ENCODE results near the gene BRDT. TPM values are rescaled to one million over a fixed set of nuclear protein-coding genes. Genes with fewer than 3 reads are reported as not detected.
A peak's percentile ranks its signal among the peaks of the same experiment; 100 is the strongest.

BRDT gene
- total RNA-seq (2014; rRNA removed; shearing (Covaris generic)): not detected in 2 replicates

DNA sequence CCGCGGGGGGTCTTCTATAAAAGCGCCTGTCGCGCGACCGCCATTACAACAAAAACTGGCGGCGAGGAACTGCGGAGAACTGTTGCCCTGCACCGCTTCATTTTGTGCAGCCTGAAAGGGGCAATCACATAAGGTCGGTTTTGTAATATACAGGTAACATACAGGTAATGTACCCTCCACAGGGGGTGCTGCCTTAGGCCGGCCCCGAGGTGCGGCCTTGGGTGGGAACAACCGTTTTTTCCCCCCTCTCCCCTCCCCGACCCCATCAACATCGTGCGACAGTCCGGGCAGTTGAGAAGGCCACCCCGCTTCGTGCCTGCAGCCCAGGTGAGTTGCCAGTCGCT, at the start of gene BRDT:
Gene BRDT, plus strand, starts transcription at position 46 of the 344 bp plus-strand sequence. CDS start 13,354 bp downstream, outside the sequence.
- Histone ChIP-seq H3K27ac (no peak within 1 kb of the TSS), H3K27me3 (replicated peaks) (no peaks in the 10 kb centered on the region)

DNA sequence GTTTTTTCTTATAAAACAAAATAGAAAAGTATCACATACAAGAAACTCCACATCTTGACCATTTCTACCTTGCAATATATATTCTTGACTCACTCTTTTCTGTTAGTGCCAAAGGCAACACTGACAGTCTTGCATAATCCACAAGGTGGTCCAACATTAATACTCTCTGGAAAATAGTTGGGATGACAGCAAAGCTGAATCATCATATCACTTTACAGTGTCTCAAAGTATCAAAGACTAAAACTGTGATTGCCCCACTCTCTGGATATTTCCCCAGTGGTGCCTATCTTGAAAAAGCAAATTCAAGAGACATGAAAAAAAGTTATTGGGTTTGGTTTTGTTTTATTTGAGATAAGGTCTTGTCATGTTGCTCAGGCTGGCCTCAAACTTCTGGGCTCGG, 48.6 kb upstream of the BRDT start:
- no peaks in the 10 kb centered on the region for H3K9me3 ChIP-seq (replicated peaks)
- H3K4me3 ChIP-seq: no peak overlapping the region
- no peaks in the 10 kb centered on the region for H3K27me3 ChIP-seq (replicated peaks)
- peaks cover 55% of the 10 kb centered on the region for H3K4me1 ChIP-seq (replicated peaks)
- no peaks in the 10 kb centered on the region for H3K36me3 ChIP-seq
- DNase-seq (ENCODE audit: low read depth in 1 of 2, low spot score in 2 of 2): peak in 1 of 2 experiments; percentile 72
- H3K27ac ChIP-seq: peak overlapping the region; percentile 20

More for the DNA sequence above, at the start of gene BRDT:
- no peak for DNase-seq (ENCODE audit: low read depth in 1 of 2, low spot score in 2 of 2)
- H3K4me1 ChIP-seq (replicated peaks): peaks cover 10% of the 10 kb centered on the region; the same call in 1 of the 2 replicates
- H3K9me3 ChIP-seq (replicated peaks): no peaks in the 10 kb centered on the region
- H3K36me3 ChIP-seq: no peaks in the 10 kb centered on the region
- no peak within 1 kb of the TSS for H3K4me3 ChIP-seq

DNA sequence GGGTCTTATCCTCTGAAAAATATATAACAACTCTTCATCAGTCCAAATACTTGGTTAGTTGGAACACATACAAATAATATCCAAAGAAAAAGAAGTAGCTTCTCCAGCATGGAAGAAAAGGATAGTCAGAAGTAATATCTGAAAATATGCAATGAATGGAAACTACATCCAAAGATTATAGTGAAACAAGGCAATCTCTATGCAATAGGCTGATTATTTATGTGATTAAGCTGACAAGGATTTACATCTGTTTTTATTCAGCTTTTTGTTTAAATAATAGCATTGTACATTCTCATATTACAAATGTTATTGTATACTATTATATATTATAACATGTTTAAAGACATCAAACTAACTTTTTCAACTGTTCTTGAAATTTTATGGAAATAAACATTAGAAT, 48.0 kb upstream of the BRDT start:
- no peak for DNase-seq (ENCODE audit: low read depth in 1 of 2, low spot score in 2 of 2)
- Histone ChIP-seq H3K27ac (peak overlapping the region; percentile 20), H3K4me1 (replicated peaks) (peaks cover 48% of the 10 kb centered on the region), H3K9me3 (replicated peaks) (no peaks in the 10 kb centered on the region), H3K36me3 (no peaks in the 10 kb centered on the region), H3K4me3 (no peak overlapping the region), H3K27me3 (replicated peaks) (no peaks in the 10 kb centered on the region)

DNA sequence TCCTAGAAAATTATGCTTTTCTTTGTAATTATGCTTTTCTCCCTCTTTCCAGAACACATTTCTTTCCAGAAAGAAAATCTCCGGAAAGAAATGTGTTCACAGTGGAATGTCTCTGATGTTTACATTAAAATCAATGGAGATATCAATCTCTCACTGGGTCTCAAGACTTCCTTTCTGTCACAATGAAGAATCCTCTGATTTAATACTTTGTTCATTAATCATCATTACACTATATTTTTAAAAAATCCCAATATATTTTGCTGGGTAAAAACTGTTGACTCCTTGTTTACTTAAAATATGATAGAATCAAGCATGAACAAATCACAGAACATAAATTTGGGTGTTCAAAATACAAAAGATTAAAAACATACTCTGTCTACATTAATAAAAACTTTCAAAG, 36.9 kb upstream of the BRDT start:
- DNase-seq (ENCODE audit: low read depth in 1 of 2, low spot score in 2 of 2): no peak
- Histone ChIP-seq H3K9me3 (replicated peaks) (no peaks in the 10 kb centered on the region), H3K27ac (no peak overlapping the region), H3K4me1 (replicated peaks) (0 out of 2 replicates have a peak, but pooled peaks cover 3% of the 10 kb centered on the region), H3K4me3 (no peak overlapping the region), H3K36me3 (no peaks in the 10 kb centered on the region), H3K27me3 (replicated peaks) (no peaks in the 10 kb centered on the region)

DNA sequence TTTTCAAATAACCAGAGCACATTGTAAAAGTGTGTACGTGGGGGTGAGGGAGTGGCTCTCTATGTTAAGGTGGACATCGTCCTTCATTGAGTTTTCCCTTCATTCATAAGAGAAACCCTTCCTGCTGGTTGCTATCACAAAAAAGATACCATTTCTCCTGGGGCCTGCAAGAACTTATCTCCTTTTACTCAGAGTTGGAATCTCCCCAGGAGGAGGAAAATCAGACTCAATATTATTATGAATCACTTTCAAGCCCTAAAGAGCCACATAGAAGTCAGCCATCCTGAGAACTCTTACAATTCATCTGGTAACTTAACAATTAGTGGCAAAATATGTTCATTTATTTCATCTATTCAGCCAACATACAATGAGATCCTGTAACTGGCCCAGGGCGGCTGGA, 36.2 kb upstream of the BRDT start:
- Histone ChIP-seq H3K4me1 (replicated peaks) (0 out of 2 replicates have a peak, but pooled peaks cover 3% of the 10 kb centered on the region), H3K27ac (no peak overlapping the region), H3K36me3 (no peaks in the 10 kb centered on the region), H3K4me3 (no peak overlapping the region), H3K9me3 (replicated peaks) (no peaks in the 10 kb centered on the region), H3K27me3 (replicated peaks) (no peaks in the 10 kb centered on the region)
- no peak for DNase-seq (ENCODE audit: low read depth in 1 of 2, low spot score in 2 of 2)

DNA sequence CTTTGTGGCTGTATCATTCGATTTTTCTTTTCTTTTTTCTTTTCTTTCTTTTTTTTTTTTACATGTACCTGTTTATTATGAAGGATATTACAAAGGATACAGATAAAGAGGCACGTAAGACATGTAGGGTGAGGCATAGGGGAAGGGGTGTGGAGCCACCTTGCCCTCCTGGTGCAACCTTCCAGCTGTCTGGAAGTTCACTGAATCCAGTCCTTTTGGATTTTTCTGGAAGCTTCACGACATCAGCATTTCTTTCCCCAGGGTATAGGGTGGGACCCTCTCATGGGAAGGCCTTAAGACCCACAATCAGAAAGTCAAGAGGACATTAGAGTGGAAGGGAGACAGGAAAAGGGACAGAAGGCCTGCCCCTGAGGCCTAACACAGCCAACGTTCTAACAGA, 33.2 kb upstream of the BRDT start:
- DNase-seq (ENCODE audit: low read depth in 1 of 2, low spot score in 2 of 2): no peak
- no peak overlapping the region for H3K27ac ChIP-seq
- H3K27me3 ChIP-seq (replicated peaks): no peaks in the 10 kb centered on the region
- no peak overlapping the region for H3K4me3 ChIP-seq
- H3K9me3 ChIP-seq (replicated peaks): no peaks in the 10 kb centered on the region
- no peaks in the 10 kb centered on the region for H3K4me1 ChIP-seq (replicated peaks)
- no peaks in the 10 kb centered on the region for H3K36me3 ChIP-seq

DNA sequence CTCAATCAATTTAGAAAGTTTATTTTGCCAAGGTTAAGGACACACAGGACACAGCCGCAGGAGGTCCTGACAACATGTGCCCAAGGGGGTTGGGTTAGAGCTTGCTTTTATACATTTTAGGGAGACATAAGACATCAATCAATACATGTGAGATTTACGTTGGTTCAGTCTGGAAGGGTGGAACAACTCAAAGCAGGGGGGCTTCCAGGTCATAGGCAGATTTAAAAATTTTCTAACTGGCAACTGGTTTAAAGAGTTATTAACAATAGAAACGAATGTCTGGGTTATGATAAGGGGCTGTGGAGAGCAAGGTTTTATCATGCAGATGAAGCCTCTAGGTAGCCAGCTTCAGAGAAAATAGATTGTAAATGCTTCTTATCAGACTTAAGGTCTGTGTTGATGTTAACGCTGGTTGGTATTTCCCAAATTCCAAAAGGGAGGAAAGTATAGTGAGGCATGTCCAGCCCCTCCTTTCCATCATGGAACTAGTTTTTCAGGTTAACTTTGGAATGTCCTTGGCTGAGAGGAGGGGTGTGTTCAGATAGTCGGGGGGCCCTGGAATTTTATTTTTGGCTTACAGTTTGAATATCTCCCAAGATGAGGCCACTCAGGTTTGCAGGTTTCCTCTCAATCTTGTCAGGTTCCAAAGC, 32.3 kb upstream of the BRDT start:
- Histone ChIP-seq H3K27me3 (replicated peaks) (no peaks in the 10 kb centered on the region), H3K36me3 (no peaks in the 10 kb centered on the region), H3K9me3 (replicated peaks) (no peaks in the 10 kb centered on the region), H3K4me3 (no peak overlapping the region), H3K27ac (no peak overlapping the region), H3K4me1 (replicated peaks) (no peaks in the 10 kb centered on the region)
- DNase-seq (ENCODE audit: low read depth in 1 of 2, low spot score in 2 of 2): no peak

DNA sequence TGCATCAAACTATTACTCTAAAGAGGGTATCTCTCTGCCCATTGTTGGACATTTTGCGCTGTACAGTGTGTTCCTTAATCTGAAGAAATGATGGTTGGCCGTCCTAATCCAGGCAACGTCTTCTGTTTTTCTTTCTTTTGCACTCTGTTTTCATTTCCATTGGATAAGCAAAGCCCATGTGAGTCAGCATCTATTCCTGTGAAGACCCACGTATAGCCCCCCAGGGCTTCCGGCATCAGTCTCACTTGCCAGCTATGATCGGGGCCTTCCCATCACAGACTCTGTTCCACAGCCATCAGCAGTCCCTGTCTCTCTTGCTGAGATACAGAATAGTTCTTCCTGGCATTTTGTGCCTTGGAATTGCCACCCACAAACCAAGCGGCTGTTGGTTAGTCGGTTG, 29.2 kb upstream of the BRDT start:
- DNase-seq (ENCODE audit: low read depth in 1 of 2, low spot score in 2 of 2): no peak
- H3K27me3 ChIP-seq (replicated peaks): no peaks in the 10 kb centered on the region

DNA sequence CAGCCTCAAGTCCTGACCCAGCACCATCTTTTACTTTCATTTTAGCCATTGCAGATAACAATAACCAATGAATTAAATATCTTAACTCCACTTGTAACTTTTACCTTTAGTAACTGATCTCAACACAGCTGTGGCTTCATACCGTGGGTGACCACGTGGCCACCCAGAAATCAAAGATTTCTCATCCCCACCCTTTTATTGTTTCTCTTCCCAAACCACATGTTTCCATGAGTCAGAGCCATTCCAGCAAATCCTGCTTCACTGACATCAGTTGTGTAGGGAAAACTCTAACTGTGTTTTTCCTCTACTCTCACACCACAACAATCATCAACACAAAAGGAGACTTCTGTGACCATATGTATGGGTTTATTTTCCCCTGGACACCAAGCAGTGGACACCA, 25.1 kb upstream of the BRDT start:
- Histone ChIP-seq H3K4me1 (replicated peaks) (peaks cover 15% of the 10 kb centered on the region), H3K27me3 (replicated peaks) (no peaks in the 10 kb centered on the region), H3K4me3 (no peak overlapping the region), H3K27ac (peak overlapping the region; percentile 74), H3K9me3 (replicated peaks) (no peaks in the 10 kb centered on the region), H3K36me3 (no peaks in the 10 kb centered on the region)
- peak; percentile 79 to 88 for DNase-seq (ENCODE audit: low read depth in 1 of 2, low spot score in 2 of 2)

More for the DNA sequence above, 29.2 kb upstream of the BRDT start:
- Histone ChIP-seq H3K36me3 (no peaks in the 10 kb centered on the region), H3K4me1 (replicated peaks) (peaks cover 15% of the 10 kb centered on the region), H3K4me3 (no peak overlapping the region), H3K27ac (no peak overlapping the region), H3K9me3 (replicated peaks) (no peaks in the 10 kb centered on the region)

DNA sequence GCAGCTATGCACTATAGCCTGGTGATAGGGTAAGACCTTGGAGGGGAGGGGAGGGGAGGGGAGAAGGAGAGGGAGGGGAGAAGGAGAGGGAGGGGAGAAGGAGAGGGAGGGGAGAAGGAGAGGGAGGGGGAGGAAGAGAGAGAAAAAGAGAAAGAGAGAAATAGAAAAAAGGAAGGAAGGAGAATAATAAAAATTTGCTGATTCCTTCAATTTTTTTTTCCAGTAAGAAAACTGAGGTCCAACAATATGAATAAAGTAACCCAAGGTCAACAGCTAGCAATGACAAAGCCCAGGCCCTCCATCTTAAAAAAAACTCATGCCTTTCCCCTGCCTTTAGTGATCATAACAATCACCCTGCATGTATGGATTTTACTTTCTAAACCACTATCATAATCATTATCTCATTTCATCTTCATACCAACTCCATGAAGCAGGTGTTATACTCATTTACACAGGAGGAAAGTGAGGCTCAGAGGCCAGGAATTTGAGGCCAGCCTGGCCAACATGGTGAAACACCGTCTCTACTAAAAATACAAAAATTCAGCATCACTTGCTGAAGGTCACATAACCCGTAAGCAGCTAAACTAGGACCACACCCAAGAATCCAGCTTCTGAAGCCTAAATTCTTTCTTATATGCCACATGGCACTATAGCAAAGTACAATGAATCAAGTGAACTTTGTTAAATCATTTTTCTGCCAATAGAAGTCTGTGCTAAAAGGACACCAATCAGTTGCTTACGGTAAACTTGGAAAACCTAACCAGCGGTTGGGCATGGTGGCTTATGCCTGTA, 23.4 kb upstream of the BRDT start:
- H3K9me3 ChIP-seq (replicated peaks): no peaks in the 10 kb centered on the region
- H3K4me3 ChIP-seq: no peak overlapping the region
- no peaks in the 10 kb centered on the region for H3K36me3 ChIP-seq
- peaks cover 15% of the 10 kb centered on the region for H3K4me1 ChIP-seq (replicated peaks)
- H3K27ac ChIP-seq: no peak overlapping the region
- DNase-seq (ENCODE audit: low read depth in 1 of 2, low spot score in 2 of 2): no peak
- H3K27me3 ChIP-seq (replicated peaks): no peaks in the 10 kb centered on the region

DNA sequence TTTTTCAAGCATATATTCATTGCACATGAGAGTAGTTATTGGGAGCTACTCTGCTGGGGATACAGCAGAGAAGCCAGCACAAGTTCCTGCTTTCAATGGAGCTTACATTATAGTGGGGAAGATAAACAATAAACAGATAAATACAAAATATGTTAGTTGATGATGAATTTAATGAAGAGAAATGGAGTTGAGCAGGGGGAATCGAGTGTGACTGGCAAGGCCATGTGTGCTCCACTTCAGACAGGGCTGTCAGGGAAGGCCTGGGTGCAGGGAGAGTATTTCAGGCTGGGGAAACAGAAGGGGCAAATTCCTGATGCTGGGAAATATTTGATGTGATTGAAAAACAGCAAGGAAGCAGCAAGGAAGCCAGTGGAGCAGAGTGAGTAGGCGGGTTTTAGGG, 21.2 kb upstream of the BRDT start:
- Histone ChIP-seq H3K4me1 (replicated peaks) (peaks cover 15% of the 10 kb centered on the region), H3K4me3 (no peak overlapping the region)
- no peak for DNase-seq (ENCODE audit: low read depth in 1 of 2, low spot score in 2 of 2)

DNA sequence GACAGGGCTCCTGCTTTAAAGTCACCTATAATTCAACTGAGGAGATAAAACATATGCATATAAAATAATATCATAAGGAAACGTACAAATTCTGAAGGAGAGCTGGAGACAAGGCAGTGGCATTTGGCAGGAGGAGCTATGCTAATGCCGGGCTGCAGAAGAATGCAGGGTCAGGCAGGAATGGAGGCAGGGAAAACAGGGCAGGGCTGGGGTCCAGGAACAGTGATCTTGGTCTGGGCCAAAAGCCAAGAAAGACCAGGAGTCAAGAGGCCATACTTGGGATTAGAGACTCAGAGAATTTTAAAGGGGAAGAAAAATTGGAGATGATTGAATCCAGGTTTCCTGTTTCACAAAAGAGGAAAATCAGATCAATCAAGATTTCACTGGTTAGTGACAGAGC, 20.0 kb upstream of the BRDT start:
- no peaks in the 10 kb centered on the region for H3K27me3 ChIP-seq (replicated peaks)
- no peaks in the 10 kb centered on the region for H3K36me3 ChIP-seq
- H3K4me1 ChIP-seq (replicated peaks): peaks cover 7% of the 10 kb centered on the region
- H3K4me3 ChIP-seq: no peak overlapping the region
- no peaks in the 10 kb centered on the region for H3K9me3 ChIP-seq (replicated peaks)
- no peak overlapping the region for H3K27ac ChIP-seq
- DNase-seq (ENCODE audit: low read depth in 1 of 2, low spot score in 2 of 2): no peak

More for the DNA sequence above, 21.2 kb upstream of the BRDT start:
- Histone ChIP-seq H3K36me3 (no peaks in the 10 kb centered on the region), H3K27me3 (replicated peaks) (no peaks in the 10 kb centered on the region), H3K9me3 (replicated peaks) (no peaks in the 10 kb centered on the region), H3K27ac (no peak overlapping the region)

DNA sequence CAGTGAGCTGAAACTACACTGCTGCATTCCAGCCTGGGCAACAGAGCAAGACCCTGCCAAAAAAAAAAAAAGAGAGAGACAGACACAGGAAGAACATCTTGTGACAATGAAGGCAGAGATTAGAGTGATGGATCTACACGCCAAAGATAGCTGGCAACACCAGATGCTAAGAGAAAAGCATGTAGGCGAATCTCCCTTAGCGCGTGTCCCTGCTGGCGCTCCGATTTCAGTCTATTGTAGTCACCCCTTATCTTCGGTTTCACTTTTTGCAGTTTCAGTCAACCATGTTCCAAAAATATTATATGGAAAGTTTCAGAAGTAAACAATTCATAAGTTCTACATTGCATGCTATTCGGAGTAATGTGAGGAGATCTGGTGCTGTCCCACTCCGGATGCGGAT, 11.6 kb upstream of the BRDT start:
- Histone ChIP-seq H3K27ac (no peak overlapping the region), H3K4me1 (replicated peaks) (no peaks in the 10 kb centered on the region), H3K9me3 (replicated peaks) (no peaks in the 10 kb centered on the region), H3K4me3 (no peak overlapping the region), H3K36me3 (no peaks in the 10 kb centered on the region), H3K27me3 (replicated peaks) (no peaks in the 10 kb centered on the region)
- DNase-seq (ENCODE audit: low read depth in 1 of 2, low spot score in 2 of 2): no peak

DNA sequence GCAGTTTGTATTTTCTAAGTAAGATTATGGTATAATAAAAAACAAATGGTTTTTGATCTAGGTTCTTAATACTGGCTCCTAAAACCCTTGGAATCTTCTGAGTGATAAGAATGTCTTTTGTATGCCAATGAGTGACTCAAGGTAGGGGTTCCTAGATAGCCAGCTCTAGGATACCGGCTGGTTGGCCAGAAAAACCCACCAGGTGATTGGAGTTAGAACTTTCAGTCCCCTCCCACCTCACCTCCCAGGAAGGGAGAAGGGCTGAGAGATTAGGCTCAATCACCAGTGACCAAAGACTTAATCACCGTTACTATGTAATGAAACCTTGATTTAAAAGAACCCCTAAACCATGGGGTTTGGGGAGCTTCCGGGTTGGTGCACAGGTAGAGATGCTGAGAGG, 8.7 kb upstream of the BRDT start:
- Histone ChIP-seq H3K4me1 (replicated peaks) (no peaks in the 10 kb centered on the region), H3K4me3 (no peak overlapping the region), H3K27ac (no peak overlapping the region), H3K36me3 (no peaks in the 10 kb centered on the region), H3K9me3 (replicated peaks) (no peaks in the 10 kb centered on the region), H3K27me3 (replicated peaks) (no peaks in the 10 kb centered on the region)
- no peak for DNase-seq (ENCODE audit: low read depth in 1 of 2, low spot score in 2 of 2)
